COR-L47 (cell line): ENCODE results near the gene EDEM1.
"Not testable (repeated sequence)": the region's sequence is repeated elsewhere in the genome, so short reads cannot be mapped to it uniquely, and the experiment has no call there.

Experiments used
- DNase-seq: peaks from one replicate; lab custom pipeline; 2025; lab: John Stamatoyannopoulos, UW

EDEM1 gene

DNA sequence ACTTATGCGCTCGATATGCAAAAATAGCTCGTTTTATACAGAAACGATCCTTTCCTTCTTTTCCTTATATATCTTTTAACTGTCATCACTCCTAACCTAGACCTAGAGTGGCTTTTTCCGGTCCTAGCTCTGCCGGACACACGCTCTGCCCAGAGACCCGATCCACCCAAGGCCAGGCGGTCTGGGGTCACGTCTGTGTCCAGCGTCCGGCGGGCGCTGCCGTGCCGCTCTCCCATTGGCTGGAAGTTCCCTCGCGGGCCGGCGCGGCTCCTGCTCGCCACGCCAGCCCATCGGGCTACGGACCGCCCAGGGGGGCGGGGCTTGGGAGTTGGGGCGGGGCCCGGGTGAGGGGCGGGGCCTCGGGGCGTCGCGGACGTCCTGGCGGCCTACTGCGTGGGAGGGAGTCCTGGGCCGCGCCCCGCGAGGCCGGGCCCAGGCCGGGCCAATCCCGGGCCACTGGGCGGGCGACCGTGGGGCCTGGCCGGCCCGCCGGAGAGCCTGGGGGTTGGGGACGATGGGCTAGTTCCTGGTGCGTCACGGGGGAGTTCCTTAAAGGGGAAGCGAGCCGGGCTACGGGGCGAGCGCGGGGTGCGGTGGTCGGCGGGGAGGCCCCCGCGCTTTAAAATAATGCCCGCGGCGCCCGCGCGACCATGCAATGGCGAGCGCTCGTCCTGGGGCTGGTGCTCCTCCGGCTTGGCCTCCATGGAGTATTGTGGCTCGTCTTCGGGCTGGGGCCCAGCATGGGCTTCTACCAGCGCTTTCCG, at the start of gene EDEM1:
Gene EDEM1 (plus strand): TSS at position 552 of the 764 bp plus-strand sequence. CDS start 99 bp downstream, at position 651.
- peak; percentile 29 for DNase-seq

DNA sequence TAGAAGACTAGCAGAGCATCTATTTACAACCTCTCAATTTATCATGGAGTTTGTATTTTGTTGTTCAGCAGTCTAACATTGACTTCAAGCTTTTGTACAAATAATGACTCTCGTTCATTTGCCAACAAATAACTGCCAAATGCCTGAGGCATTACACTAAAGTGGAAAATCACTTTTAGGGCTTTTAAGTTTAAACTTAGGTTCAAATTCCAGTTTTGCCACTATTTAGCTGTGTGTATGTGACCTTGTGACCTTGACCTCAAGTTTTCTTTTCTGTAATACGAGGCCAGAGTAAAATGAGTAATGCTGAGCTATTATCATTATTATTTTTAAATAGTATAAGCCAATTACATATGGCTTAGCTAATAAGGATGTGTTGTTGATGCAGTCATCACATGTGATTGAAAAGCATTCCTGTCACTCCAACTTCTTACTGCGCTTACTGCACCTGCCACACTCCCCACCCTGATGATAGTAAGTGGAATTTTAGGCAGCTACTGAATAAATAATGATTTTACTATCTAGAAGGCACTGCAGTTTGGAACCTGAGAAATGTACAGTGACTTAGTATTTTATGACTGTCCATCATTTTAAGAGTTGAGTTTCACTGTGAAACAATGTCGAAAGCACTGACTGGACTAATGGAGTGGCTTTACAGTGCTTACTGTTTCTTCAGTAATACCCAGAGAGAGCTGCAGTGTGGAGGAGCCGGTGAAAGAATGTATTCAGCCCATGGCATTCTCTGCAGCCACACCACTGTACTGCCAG, 49.1 kb upstream of the EDEM1 start:
- no peak for DNase-seq

DNA sequence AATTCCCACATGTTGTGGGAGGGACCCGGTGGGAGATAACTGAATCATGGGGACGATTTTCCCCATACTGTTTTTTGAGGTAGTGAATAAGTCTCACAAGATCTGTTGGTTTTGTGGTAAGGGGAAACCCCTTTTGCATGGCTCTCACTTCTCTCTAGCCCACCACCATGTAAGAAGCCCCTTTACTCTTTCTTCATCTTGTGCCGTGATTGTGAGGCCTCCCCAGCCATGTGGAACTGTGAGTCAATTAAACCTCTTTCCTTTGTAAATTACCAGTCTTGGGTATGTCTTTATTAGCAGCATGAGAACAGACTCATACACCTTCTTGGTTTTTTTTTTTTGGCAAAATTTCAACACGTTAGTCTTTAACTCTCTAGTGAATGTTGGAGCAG, 47.3 kb upstream of the EDEM1 start:
- DNase-seq, result no peak

DNA sequence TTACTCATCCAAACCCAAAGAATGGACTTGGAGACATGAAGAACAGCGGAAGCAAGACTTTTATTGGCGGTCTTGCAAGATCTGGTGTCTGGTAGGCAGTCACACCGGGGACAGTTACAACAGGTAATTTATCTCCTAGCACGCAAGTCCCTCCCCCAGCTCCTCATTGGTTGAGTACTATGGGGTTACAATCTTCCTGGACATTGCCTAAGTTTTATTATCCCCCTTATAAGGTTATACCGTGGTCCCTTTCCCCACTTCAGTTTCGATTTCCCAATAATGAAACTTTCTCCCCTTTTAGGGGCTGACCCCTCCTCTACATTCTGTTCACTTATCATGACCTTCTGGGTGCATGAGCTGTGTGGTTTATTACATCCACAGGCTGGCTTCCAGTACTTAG, 46.7 kb upstream of the EDEM1 start:
- DNase-seq, result no peak

DNA sequence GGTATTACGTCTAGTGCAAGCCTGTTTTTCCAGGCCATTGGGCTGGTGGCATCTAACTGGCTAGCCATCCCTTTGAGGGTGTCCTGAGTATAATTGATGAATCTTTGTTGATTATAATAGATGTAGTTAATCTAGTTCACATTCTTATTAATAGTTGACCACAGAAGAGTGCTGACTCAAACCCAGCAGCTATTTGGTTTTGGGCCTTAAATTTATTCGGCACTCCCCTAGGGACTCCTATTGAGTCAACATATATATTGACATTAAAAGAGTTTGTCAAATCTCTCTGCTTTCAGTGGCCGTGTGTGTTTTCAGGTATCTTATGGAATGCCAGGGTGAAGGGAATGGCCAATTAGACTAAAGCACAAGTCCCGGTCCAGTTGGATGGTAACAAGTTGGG, 45.7 kb upstream of the EDEM1 start:
- DNase-seq, result no peak

DNA sequence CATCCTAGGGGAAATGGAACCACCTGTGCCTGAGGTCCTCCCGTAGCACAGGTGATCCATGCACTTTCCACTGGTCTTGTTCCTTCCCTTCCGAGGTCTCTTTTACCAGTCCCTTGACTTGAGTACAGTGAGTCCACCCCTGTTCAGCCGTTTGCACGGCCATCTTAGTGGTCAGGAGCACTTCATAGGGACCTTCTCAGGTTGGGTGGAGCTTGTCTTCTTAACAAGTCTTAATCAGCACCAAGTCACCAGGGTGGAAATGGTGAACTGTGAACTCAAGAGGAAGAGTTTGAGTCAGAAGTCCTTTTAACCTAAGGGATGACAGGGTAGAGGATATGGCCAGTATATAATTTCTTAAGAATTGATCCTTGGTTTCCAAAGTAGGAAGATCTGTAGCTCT, 44.0 kb upstream of the EDEM1 start:
- DNase-seq, result no peak

DNA sequence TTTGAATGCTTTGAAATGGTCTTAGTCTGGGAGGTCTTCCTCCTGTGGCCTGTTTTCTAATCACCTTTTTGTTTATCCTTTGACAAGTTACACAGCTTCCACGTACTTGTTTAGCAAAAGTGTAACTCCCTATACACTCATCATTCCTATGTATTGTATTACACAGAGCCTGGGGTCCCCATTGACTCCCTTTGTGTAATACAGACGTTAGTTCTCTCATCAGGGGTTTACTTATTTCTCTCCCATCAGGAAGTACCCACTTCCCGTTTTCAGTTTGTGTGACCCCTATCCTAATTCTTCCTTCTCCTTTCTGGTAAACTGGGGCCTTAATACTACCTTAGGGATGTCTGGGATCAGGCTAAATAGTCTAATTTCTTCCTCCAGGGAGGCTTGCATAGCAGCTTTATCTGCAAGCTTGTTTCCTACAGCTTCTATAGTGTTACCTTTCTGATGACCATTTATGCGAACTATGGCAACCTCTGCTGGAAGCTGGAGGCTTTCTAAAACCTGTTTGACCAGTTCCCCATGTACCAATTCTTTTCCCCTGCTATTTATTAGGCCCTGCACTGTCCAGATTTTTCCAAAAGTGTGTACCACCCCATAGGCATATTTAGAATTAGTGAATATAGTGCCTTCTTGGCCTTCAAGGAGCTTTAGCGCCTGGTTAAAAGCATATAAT, 43.1 kb upstream of the EDEM1 start:
- DNase-seq, result no peak

DNA sequence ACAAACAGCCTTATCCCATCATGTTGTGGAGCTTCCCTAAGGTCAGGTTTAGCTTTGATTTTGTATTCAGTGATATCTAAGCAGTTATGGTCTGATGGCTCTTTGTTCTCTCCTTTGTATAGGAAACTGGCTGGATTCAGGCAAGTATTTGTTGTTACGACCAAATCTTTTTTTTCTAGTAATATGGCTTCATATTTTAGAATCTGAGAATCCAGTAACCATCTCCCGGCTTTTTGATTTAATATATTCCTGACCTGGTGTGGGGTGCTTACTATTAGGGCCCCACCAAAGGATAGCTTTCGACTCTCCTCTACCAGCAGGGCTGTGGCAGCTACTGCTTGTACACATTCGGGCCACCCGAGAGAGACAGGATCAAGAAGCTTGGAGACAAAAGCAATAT, 42.4 kb upstream of the EDEM1 start:
- no peak for DNase-seq

DNA sequence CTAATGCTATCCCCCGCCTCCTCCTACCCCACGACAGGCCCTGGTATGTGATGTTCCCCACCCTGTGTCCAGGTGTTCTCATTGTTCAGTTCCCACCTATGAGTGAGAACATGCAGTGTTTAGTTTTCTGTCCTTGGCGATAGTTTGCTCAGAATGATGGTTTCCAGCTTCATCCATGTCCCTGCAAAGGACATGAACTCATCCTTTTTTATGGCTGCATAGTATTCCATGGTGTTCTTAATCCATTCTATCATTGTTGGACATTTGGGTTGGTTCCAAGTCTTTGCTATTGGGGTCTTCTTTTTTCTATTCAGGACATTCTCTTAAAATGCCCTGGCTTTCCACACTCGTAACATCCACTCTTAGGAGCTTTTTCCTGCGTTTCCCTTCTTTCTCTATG, 40.4 kb upstream of the EDEM1 start:
- not testable (repeated sequence) for DNase-seq

DNA sequence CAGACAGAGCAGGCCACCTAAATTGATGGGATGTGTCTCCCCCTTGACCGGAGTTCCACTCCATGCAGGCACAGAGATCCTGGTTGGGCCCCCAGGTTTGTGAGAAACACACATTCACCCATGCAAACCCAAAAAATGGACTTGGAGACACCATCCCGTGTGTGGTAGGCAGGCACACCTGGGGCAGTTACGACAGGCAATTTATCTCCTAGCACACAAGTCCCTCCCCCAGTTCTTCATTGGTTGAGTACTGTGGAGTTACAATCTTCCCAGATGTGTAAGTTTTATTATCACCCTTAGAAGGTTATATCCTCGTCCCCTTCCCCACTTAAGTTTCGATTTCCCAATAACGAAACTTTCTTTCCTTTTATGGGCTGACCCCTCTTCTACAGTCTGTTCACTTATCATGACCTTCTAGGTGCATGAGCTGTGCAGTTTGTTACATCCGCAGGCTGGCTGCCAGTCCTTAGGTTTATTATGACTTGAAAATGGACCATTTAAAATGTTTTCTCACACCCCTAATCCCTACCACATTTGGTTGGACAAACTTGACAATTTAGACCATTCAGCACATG, 38.1 kb upstream of the EDEM1 start:
- DNase-seq, result no peak

DNA sequence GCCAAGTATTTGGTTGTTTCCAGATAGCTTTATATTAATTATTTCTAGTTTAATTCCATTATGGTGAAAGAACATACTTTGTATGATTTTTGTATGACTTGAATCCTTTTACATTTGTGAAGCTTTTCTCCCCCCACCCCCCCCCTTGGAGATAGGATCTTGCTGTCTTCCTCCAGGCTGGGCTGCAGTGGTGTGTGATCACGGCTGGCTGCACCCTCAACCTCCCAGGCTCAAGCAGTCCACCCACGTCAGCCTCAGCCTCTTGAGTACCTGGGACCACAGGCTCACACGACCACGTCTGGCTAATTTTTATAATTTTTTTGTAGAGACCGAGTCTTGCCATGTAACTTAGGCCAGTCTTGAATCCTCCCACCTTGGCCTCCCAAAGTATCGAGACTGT, 35.9 kb upstream of the EDEM1 start:
- DNase-seq, result no peak

DNA sequence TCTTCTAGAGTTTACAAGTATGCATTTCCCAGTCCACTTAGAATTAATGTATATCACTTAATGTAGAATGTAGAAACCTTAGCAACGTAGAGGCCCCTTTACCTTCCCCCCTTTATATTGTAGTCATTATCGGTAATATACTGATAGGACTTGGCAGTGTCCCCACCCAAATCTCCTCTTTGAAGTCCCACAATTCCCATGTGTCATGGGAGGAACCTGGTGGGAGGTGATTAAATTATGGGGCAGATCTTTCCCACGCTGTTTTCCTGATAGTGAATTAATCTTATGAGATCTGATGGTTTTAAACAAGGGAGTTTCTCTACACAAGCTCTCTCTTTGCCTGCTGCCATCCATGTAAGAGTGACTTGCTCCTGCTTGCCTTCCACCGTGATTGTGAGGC, 34.4 kb upstream of the EDEM1 start:
- no peak for DNase-seq

DNA sequence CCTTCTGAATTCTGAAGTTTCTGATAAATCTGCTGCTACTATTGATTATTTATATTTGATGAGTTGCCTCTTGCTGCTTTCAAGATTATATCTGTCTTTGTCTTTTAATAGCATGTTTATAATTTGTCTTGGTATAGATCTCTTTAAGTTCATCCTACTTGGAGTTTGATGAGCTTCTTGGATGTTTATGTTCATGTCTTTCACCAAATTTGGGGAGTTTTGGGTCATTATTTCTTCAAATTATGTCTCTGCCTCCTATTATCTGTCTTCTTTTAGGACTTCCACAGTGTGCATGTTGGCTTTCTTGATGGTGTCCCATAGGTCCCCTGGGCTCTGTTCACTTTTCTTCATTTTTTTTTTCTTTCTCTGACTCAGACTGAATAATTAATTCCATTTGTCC, 32.3 kb upstream of the EDEM1 start:
- DNase-seq, result no peak

DNA sequence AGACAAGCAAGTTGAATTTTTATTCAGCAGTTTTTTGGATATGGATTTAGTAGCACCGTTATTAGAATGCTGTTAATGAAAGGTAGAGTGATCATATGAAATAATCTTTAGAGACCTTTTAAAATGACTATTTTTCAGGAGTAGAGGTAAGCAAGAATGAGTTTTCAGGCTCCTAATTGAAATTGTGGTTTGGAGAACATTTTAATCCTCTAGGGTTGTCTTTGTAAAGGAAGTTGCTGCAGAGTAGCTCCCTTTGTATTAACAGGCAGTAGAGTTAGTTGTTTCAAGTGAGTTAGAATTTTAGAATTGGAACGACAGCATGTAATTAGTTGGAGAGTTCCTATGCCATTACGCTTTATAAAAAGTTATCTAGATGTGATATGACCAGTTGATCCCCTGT, 27.2 kb upstream of the EDEM1 start:
- DNase-seq, result no peak

DNA sequence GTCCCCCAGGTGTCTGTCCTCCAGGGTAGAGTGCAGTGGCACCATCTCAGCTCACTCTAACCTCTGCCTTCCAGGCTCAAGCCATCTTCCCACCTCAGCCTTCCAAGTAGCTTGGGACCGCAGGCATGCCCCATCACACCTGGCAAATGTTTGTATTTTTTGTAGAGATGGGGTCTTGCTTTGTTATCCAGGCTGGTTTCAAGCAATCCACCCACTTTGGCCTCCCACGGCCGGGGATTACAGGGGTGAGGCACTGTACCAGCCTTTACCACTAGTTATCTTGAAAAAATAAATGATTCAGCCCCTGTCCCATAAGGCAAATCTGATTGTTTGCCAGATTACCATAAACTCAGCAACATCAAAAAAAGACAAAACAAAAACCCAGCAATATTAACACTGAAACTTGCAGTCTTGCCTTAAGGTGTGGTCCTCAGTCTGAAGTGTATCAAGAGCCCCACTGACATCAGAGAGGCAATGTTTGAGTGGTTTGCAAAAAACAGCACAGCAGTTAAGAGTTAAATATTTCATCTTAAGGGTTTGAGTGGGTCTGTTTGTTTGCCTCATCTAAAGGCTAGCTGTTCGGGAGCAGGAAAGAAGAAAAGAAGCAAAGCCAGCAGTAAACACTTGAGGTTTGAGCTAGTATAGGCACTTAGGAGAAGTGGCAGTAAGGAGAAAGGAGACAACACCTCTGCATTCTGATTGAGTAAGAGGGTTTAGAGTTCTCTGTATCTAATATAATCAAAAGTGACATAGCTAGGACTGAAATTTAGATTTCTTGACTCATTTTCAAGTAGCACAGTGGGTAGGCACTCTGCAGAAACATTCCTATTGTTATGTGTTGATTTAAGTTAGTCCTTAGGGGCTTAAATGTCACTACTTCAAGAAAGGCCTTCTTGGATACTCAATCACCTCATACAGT, 26.3 kb upstream of the EDEM1 start:
- DNase-seq, result no peak

DNA sequence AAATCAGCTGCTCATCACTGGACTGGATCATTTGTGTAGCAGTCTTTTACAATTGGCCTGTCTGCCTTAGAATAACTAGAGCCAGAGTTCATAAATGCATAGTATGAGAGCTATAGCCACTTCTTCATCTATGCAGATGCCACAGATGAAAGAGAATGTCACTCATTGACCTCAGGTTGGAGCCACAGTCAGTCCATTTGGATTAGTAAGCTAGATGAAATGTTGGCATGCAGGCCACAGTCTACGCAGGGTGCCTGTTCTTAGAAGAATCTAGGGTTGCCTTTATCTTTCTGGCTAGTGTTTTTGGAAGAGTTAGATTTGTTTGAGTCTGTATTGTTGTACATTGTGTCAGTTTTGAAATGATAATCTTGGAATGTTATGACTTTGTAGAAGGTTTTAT, 25.4 kb upstream of the EDEM1 start:
- DNase-seq, result no peak

DNA sequence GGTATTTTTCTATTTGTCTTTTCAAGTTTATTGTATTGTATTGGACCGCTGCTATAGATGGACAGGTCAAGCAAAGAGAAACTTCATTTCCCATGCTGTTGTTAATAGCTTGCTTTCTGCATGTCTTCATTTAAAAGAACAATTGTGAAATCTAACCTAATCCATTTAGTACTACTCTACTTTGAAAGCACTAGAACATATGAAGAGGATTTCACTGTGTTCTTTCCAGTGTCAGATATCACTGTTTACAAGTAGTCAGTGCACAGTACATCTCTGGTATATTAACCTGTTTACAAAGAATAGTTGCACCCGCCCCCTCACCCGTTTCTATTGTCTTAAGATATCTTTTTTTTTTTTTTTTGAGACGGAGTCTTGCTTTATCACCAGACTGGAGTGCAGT, 21.8 kb upstream of the EDEM1 start:
- DNase-seq, result no peak

DNA sequence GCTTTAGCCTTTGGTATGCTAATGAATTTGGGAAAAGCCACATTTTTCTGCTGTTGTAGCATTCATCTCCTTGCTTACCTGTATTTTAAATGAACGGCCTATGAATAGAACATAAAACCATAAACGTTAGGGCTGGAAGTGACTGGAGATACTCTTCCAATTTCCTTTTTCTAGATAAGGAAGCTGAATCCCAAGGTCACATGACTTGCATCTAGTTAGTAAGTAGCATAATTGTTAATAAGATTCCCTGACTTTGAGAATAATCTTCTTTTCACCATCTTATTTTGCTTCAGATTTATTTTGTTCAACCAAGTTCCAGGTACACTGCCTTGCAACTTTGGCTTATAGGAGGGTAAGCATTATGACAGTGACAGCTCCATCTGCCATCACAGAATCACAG, 20.7 kb upstream of the EDEM1 start:
- DNase-seq, result no peak

DNA sequence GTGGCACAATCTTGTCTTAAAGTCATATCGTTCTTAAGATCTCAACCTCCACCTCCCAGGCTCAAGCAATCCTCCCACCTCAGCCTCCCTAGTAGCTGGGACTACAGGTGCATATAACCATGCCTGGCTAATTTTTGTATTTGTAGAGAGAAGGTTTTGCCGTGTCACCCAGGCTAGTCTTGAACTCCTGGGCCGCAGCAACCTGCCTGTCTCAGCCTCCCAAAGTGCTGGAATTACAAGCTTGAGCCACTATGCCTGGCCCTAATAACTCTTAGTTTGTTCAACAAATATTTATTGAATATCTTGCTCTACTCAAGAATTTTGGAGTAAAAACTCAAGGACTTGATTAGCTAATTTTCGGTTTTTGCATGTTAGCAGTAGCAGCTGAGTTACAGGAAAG, 19.4 kb upstream of the EDEM1 start:
- DNase-seq, result no peak

DNA sequence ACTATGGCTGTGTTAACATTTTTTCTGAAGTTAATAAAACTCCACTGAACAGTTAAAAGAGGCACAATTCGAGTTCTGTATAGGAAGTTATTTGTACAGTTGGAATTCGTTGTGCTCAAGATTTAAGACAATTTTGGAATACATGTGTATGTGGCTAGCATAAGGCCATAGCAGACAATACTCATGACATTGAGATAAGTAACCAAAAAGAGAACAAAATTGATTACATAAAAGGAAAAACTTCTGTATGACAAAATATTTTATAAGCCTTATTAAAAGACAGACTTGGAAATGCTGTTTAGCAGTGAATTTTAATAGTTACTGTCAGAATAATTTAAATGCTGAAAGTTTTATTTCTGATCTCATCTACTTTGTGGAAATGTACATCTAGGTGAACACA, 17.7 kb upstream of the EDEM1 start:
- DNase-seq, result no peak

DNA sequence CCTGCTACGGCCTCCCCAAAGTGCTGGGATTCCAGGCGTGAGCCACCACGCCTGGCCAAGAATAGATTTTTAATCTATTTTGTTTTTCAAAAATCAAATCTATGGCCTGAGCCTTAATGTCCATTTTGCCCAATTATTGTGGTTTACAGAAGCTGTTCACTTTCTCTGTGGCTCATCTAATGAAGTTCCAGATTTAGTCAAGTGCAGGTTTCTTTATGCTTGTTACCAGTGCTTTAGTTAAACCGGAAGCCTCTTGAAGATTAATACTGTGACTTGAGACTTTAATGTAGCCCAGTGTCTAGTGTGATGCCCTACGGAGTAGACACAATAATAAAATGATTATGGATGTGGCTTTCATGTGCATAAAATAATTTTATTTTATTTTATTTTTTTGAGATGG, 16.5 kb upstream of the EDEM1 start:
- DNase-seq, result no peak

DNA sequence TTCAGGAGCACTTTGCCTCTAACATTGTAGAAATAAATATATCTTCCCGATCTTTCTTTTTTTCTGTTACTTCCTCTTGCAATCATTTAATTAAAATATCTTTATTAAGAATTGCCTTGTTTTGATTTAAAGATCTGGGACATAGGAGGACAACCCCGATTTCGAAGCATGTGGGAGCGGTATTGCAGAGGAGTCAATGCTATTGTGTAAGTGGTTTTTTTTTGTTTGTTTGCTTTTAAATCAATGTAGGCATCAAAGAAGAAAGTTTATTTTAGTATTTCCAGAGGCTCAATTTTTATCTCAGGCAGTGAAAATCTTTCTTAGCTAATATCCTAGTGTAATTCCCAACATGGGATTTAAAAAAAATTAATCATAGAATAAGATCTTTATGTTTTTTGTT, 15.5 kb upstream of the EDEM1 start:
- no peak for DNase-seq
